ENCODE data around the gene HUNK.

Gene HUNK

GRCh38 chr21:31898933-31899630, 26.3 kb downstream of the HUNK start:
- no peaks in the 10 kb centered on the region for H3F3A ChIP-seq (ENCODE audit: control insufficient read depth, insufficient read depth)
- no peaks in the 10 kb centered on the region for H3K27me3 ChIP-seq (ENCODE audit: control insufficient read depth, low read length)
- no peaks in the 10 kb centered on the region for H3K9me3 ChIP-seq (ENCODE audit: control insufficient read depth, insufficient read depth, low read length)
- H3K4me2 ChIP-seq (ENCODE audit: low read length) = no peak overlapping the region
- H4K20me1 ChIP-seq (ENCODE audit: control insufficient read depth, insufficient read depth, low read depth, low read length) = no peaks in the 10 kb centered on the region
- H3K79me2 ChIP-seq (ENCODE audit: control insufficient read depth, low read length) = no peaks in the 10 kb centered on the region
- H3K27ac ChIP-seq (ENCODE audit: low read depth, low read length) = no peak overlapping the region
- H3K9me2 ChIP-seq (replicated peaks; ENCODE audit: control insufficient read depth, low read length) = no peaks in the 10 kb centered on the region
- H3K4me1 ChIP-seq (ENCODE audit: control insufficient read depth, low read length) = peaks cover 16% of the 10 kb centered on the region
- H3K36me3 ChIP-seq (ENCODE audit: control insufficient read depth, low read length) = no peaks in the 10 kb centered on the region
- H3K4me3 ChIP-seq (ENCODE audit: low read length) = no peak overlapping the region
- TF ChIP-seq EZH2phosphoT487 (IDR thresholded peaks at IDR 0.05; ENCODE audit: borderline replicate concordance, low read length) (no peak), CTCF (IDR thresholded peaks at IDR 0.05; ENCODE audit: low read depth, low read length, poor library complexity, severe bottlenecking) (no peak)

GRCh38 chr21:31900121-31900895, 27.5 kb downstream of the HUNK start:
- H3K36me3 ChIP-seq (ENCODE audit: control insufficient read depth, low read length) = no peaks in the 10 kb centered on the region
- H3F3A ChIP-seq (ENCODE audit: control insufficient read depth, insufficient read depth) = no peaks in the 10 kb centered on the region
- H3K27ac ChIP-seq (ENCODE audit: low read depth, low read length) = no peak overlapping the region
- peaks cover 17% of the 10 kb centered on the region for H3K4me1 ChIP-seq (ENCODE audit: control insufficient read depth, low read length)
- H3K9me3 ChIP-seq (ENCODE audit: control insufficient read depth, insufficient read depth, low read length) = no peaks in the 10 kb centered on the region
- H3K27me3 ChIP-seq (ENCODE audit: control insufficient read depth, low read length) = no peaks in the 10 kb centered on the region
- TF ChIP-seq CTCF (IDR thresholded peaks at IDR 0.05; ENCODE audit: low read depth, low read length, poor library complexity, severe bottlenecking) (no peak), EZH2phosphoT487 (IDR thresholded peaks at IDR 0.05; ENCODE audit: borderline replicate concordance, low read length) (no peak)
- H3K9me2 ChIP-seq (replicated peaks; ENCODE audit: control insufficient read depth, low read length) = no peaks in the 10 kb centered on the region
- no peak overlapping the region for H3K4me2 ChIP-seq (ENCODE audit: low read length)
- no peak overlapping the region for H3K4me3 ChIP-seq (ENCODE audit: low read length)
- H3K79me2 ChIP-seq (ENCODE audit: control insufficient read depth, low read length) = no peaks in the 10 kb centered on the region
- H4K20me1 ChIP-seq (ENCODE audit: control insufficient read depth, insufficient read depth, low read depth, low read length) = no peaks in the 10 kb centered on the region

GRCh38 chr21:31901315-31901714, 28.5 kb downstream of the HUNK start:
- Histone ChIP-seq H3K4me1 (ENCODE audit: control insufficient read depth, low read length) (peaks cover 17% of the 10 kb centered on the region), H4K20me1 (ENCODE audit: control insufficient read depth, insufficient read depth, low read depth, low read length) (no peaks in the 10 kb centered on the region), H3K9me2 (replicated peaks; ENCODE audit: control insufficient read depth, low read length) (no peaks in the 10 kb centered on the region), H3K36me3 (ENCODE audit: control insufficient read depth, low read length) (no peaks in the 10 kb centered on the region), H3K79me2 (ENCODE audit: control insufficient read depth, low read length) (no peaks in the 10 kb centered on the region), H3K4me2 (ENCODE audit: low read length) (no peak overlapping the region), H3K27ac (ENCODE audit: low read depth, low read length) (no peak overlapping the region), H3K27me3 (ENCODE audit: control insufficient read depth, low read length) (no peaks in the 10 kb centered on the region), H3F3A (ENCODE audit: control insufficient read depth, insufficient read depth) (no peaks in the 10 kb centered on the region), H3K4me3 (ENCODE audit: low read length) (no peak overlapping the region), H3K9me3 (ENCODE audit: control insufficient read depth, insufficient read depth, low read length) (no peaks in the 10 kb centered on the region)
- no peak for TF ChIP-seq CTCF (IDR thresholded peaks at IDR 0.05; ENCODE audit: low read depth, low read length, poor library complexity, severe bottlenecking)
- TF ChIP-seq EZH2phosphoT487 (IDR thresholded peaks at IDR 0.05; ENCODE audit: borderline replicate concordance, low read length) = no peak

All from DOHH2 (cell line).